ENCODE data around the gene MAST4.

MAST4 gene

DNA sequence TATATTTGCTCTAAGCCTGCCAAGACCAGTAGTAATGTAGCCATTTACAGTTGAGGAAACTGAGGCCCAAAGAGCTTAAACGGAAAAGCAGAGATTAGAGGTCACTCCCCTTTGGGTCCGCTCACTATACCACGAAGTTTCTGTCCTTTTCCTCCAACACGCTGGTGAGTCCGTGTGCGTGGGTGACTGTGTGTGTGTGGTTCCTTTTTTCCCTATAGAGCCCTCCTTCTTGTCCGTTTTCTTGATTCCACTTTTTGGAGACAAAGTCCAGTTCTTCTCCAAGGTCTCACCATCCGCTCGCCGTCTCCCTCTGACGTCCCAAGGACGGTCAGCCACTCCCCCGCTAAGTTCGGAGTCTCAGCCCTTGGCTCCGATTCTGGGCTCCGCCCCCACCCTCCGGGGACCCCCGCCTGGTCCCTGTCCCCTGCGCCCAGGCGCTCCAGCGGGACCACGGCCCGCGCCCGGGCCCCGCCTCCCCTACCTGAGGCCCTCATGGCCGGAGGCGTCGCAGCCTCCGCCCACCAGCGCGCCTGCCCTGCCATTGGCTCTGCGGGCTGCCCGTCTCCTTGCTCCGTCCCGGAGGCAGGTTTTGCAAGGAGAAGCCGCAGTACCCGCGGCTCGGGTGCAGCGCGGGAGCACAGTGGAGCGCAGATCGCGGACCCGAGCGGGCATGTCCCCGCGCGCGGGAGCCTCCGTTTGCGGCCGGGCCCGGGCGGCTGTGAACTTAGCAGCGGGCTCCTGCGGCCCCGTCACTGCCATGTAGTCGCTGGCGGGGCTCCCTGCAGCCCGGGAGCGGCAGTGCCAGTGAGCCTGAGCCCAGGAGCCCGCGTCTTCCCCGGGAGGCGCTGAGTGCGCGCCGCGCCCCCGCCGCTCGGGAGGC, at the start of gene MAST4:
Gene MAST4, plus strand, starts transcription at position 638 of the 880 bp plus-strand sequence. CDS start 263 bp downstream, outside the sequence.
- DNase-seq (ENCODE audit: low read depth in 1 of 2, low spot score in 1 of 2), result peak in 1 of 2 donors; percentile 49

GRCh38 chr5:66546541-66546940, 49.7 kb upstream of the MAST4 start:
- DNase-seq (ENCODE audit: low read depth in 1 of 2, low spot score in 1 of 2), result no peak

- no peak for DNase-seq (ENCODE audit: low read depth in 1 of 2, low spot score in 1 of 2)
These were observed 44.9 kb upstream of the MAST4 start for GRCh38 chr5:66551338-66551737.

DNA sequence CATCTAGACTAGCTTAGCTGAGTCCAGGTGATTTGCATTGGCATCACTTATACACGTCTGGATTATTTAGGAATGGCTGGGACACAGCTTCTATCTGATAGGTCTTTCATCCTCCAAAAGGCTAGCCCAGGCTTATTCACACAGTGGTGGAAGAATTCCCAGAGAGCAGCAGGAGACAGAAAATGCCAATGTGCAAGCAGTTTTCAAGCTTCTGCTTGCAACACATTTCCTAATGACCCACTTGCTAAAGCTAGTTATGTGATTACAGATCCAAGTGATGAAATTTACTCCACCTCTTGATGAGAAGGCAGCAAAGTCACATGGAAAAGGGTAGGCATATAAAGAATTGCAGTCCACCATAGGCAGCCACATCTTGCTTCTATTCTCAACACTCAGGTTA, 44.2 kb upstream of the MAST4 start:
- no peak for DNase-seq (ENCODE audit: low read depth in 1 of 2, low spot score in 1 of 2)

- no peak for DNase-seq (ENCODE audit: low read depth in 1 of 2, low spot score in 1 of 2)
These were observed 42.8 kb upstream of the MAST4 start for GRCh38 chr5:66553368-66553912.

DNA sequence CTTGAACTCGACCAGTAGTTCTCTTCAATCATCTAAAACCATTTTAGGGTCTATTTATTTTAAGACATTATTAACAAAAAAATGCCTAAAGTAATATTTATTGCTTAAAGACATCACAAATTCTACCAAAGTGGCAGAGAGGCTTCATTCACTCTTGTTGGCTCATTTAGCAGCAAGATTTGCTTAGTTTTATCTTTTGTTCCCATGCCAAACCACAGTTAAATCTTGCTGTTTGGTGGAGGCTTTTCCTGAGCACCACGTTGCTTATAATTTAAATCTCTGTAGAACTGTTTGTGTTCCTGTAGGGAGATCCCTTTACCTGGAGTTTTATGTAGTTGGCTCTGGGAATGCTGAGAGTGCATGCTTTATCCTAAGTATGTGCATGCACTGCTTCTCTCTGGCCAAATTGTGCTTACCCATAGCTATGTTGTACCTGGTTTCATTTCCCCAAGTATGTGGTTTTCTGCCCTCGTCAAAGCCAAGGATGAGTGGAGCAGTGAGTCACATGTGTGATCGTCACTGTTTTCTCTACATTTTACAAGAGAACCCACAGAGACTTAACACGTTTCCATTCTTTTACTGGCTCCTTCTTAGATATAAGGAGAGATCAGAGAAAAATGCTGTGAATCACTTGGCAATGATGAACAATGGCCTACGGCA, 42.1 kb upstream of the MAST4 start:
- DNase-seq (ENCODE audit: low read depth in 1 of 2, low spot score in 1 of 2), result no peak

DNA sequence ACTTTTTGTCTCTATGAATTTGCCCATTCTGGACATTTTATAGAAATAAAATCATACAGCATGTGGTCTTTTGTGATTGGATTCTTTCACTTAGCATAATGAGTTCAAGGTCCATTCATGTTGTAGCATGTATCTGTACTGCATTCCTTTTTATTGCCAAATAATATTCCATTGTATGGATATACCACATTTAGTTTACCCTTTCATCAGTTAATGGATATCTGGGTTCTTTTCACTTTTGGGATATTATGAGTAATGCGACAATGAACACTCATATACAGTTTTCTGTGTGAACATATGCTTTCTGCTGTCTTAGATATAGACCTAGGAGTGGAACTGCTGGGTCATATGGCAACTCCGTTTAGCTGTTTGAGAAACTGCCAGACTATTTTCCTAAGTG, 41.3 kb upstream of the MAST4 start:
- DNase-seq (ENCODE audit: low read depth in 1 of 2, low spot score in 1 of 2), result no peak

DNA sequence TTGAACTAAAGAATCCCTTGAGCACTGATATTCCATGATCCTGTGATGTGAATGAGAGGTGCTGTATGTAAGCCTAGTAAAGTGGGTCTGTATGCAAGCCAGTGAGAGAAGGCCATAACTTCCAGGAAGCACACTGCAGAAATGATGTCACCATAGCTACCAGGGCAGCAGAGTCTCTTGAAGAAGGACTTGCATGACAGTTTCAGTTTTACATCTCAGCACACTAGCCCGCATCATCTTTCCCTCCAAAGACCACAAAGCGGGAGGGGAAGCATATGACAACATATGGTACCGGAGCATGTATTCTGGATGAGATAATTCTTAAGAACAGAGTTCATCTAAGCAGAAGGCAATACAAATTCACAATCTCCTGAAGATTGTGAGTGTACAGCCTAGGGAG, 37.6 kb upstream of the MAST4 start:
- DNase-seq (ENCODE audit: low read depth in 1 of 2, low spot score in 1 of 2), result no peak

- DNase-seq (ENCODE audit: low read depth in 1 of 2, low spot score in 1 of 2), result no peak
These were observed 35.8 kb upstream of the MAST4 start for GRCh38 chr5:66560371-66560770.

- no peak for DNase-seq (ENCODE audit: low read depth in 1 of 2, low spot score in 1 of 2)
These were observed 34.8 kb upstream of the MAST4 start for GRCh38 chr5:66561256-66561990.

DNA sequence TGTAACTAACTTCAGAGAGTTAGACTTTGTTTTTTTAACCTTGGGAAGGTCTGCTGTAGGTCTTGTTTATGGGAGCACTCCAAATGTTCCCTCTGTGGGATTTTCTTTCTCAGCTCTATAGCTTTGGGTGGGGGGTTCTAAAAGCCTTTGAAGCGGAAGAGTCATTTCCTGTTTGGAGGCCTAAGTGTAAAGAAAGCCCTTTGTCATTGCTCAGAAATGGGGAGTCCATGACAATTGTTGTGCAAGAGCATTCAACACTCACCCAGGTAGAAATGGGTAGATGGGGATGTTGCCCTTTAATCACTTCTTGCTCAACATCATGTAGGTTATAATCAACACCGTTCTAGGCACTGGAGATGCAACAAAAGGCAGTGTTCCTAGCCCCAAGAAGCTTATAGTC, 30.3 kb upstream of the MAST4 start:
- DNase-seq (ENCODE audit: low read depth in 1 of 2, low spot score in 1 of 2), result no peak

DNA sequence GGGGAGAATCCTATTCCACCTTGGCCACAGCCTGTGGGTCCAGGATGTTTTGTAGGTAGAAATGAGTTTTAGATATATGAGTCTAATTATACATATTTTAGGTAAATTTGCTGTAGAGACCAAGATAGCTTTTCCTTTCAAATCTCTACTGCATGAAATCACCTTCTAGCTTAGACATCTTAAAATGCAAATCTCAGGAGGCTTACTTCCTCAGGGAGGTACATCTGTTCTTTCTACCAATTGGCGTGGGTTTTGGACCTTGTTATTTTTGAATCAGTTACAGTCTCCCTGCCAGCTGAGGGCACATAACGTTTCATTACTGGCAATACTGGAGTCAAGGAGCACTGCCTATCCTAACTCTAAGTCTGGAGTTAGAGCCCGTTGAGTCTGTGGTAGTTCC, 28.7 kb upstream of the MAST4 start:
- no peak for DNase-seq (ENCODE audit: low read depth in 1 of 2, low spot score in 1 of 2)

DNA sequence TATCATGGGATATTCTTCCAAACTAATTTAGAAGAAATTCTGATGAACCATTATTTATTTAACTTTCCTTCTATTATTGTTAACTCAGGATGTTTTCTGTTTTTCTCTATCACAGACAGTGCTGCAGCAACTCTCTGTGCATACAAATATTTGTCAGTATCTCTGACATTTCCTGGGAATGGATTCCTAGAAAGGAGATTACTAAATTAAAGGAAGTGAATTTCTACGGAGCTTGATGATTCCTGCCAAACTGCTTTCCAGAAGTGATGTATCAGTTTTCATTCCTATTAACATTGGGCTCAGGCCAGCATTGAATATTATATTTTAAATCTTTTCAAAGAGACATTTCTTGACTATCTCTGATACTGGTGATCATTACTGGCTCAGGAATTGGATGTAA, 26.0 kb upstream of the MAST4 start:
- DNase-seq (ENCODE audit: low read depth in 1 of 2, low spot score in 1 of 2), result no peak

DNA sequence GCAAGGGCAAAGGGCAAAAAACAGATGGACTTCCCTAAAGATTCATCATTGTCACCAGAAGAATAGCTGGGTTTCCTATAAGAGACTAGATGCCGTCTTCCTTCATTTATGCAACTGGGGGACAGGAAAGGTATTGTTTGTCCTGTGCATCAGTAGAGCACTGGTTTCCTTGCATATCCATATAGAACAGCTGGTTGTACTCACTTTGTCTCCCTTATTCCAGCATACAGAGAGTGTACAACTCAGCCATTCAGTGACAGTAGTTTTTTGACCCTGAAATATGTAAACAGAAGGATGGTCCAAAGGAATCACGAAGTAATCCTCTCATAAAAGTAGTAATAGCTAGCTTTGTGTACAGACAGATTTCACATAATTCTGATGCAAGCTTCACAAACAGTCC, 22.5 kb upstream of the MAST4 start:
- DNase-seq (ENCODE audit: low read depth in 1 of 2, low spot score in 1 of 2), result no peak

GRCh38 chr5:66582499-66583165, 13.6 kb upstream of the MAST4 start:
- no peak for DNase-seq (ENCODE audit: low read depth in 1 of 2, low spot score in 1 of 2)

- no peak for DNase-seq (ENCODE audit: low read depth in 1 of 2, low spot score in 1 of 2)
These were observed 10.9 kb upstream of the MAST4 start for GRCh38 chr5:66585291-66585690.

DNA sequence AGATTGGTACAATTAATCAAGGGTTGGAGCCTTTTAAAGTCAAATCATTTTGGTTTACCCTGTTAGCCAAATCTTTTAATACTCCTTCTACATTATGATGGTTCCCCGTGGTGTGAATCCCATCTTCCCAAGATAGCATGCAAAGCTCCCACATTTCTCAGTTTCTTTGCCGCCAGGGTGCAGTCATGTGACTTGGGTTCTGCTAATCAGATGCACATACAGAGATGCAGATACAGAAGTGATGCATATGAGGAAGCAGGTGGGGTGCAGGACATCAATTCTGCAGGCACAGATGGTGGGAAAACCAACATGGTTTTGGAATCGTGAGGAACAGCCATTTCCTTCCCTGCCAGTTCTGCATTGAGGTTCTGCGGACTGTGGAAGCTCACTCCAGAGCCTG, 8.4 kb upstream of the MAST4 start:
- no peak for DNase-seq (ENCODE audit: low read depth in 1 of 2, low spot score in 1 of 2)

GRCh38 chr5:66596636-66597182, 516 bp downstream of the MAST4 start:
- DNase-seq (ENCODE audit: low read depth in 1 of 2, low spot score in 1 of 2), result no peak

- DNase-seq (ENCODE audit: low read depth in 1 of 2, low spot score in 1 of 2), result no peak
These were observed 1.1 kb downstream of the MAST4 start for GRCh38 chr5:66597183-66597757.

- no peak for DNase-seq (ENCODE audit: low read depth in 1 of 2, low spot score in 1 of 2)
These were observed 6.4 kb downstream of the MAST4 start for GRCh38 chr5:66602621-66603020.

All from stimulated activated CD4-positive, alpha-beta T cell treated with anti-CD3 and anti-CD28 coated beads, Interleukin-15, amount 100 ng/mL, for 1 hour (primary cell).